Activated CD4-positive, alpha-beta T cell treated with anti-CD3 and anti-CD28 coated beads, Interleukin-2, amount 10 ng/mL, durations not matched to agents 7 days and 5 days (primary cell): ENCODE data around the gene DNAJC7. TPM values are rescaled to one million over a fixed set of nuclear protein-coding genes. Genes with fewer than 3 reads are reported as not detected.

ENCODE experiments used
- CTCF ChIA-PET: fragments of 350-600 bp; sonication (Branson Sonifier 250); formaldehyde crosslinking; loops from one replicate; lab custom pipeline; 2021; ENCODE audit warnings: antibody characterized with exemption; lab: Charles Lee
- POLR2A ChIA-PET: fragments of 350-600 bp; sonication (Branson Sonifier 250); formaldehyde crosslinking; loops from one replicate; lab custom pipeline; 2021; ENCODE audit warnings: antibody characterized with exemption; lab: Charles Lee
- DNase-seq: peaks from one replicate; pipeline ENCODE4 v3.0.0-alpha.2; 2020
- H3K27ac Mint-ChIP-seq: one replicate; pipeline ENCODE4 v1.8.0; 2021; ENCODE audit warnings: mild to moderate bottlenecking, moderate library complexity, mixed read lengths
- H3K27me3 Mint-ChIP-seq: one replicate; pipeline ENCODE4 v1.8.0; 2021; ENCODE audit warnings: mixed read lengths
- H3K36me3 Mint-ChIP-seq: one replicate; pipeline ENCODE4 v1.8.0; 2021; ENCODE audit warnings: low read depth, mixed read lengths
- H3K4me1 Mint-ChIP-seq: one replicate; pipeline ENCODE4 v1.8.0; 2021; ENCODE audit warnings: mixed read lengths
- H3K4me3 Mint-ChIP-seq: one replicate; pipeline ENCODE4 v1.8.0; 2021; ENCODE audit warnings: mild to moderate bottlenecking, moderate library complexity, mixed read lengths
- H3K9me3 Mint-ChIP-seq: one replicate; pipeline ENCODE4 v1.8.0; 2021; ENCODE audit warnings: mixed read lengths
- total RNA-seq, 2 experiments: library from RNA; stranded (reverse); gene quantifications; one replicate each; pipeline ENCODE4 v1.2.3, GENCODE V29; 2021

DNAJC7 gene
- total RNA-seq, 2 experiments from 2014 or later, result 93.3 to 94.8 TPM

DNA sequence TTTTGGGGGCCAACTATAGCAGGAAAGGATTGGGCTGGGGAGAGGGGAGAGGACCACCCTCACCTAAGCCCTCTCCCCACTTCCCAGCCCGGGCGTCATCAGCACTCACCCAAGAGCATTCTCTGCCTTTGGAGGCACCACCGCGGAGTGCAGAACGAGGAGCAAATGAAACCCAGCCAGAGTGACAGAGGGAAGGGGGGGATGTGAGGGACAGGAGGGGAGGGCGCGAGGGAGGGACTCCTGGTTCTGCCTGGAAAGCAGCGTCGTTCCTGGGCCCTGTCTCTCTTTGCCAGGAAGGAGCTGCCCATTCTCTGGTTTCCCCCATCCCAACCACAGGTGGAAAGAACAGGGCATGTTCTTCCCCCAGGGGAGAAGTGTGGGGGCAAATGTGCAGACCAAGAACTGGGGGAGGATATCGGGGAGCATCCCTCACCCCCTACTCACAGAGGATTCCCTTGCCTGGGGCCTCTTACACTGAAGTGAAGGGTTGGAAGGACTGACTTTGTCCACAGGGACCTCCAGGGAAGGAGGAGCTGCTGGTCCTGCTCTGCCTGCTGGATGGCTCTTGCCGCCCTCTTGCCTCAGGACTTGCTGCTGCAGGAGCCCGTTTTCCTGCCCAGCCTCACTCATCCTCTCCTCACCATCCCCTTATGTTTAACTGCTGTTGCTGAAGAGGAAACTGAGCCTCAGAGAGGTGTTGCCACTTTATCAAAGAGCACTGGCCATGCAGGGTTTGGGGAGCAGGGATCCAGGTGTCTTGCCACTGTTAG lies 36.7 kb upstream of the DNAJC7 start:
- ChIA-PET CTCF (interaction anchor here (1.6 kb wide), 1 partner anchor 28 kb away, joined by 7 read pairs; no protein-coding TSS in a partner anchor), POLR2A (no interaction called here)
- Mint-ChIP-seq H3K27ac (no peak overlapping the region), H3K4me1 (peaks cover 10% of the 10 kb centered on the region), H3K36me3 (no peaks in the 10 kb centered on the region), H3K9me3 (no peaks in the 10 kb centered on the region), H3K27me3 (peaks cover 49% of the 10 kb centered on the region), H3K4me3 (no peak overlapping the region)
- DNase-seq, result no peak

DNA sequence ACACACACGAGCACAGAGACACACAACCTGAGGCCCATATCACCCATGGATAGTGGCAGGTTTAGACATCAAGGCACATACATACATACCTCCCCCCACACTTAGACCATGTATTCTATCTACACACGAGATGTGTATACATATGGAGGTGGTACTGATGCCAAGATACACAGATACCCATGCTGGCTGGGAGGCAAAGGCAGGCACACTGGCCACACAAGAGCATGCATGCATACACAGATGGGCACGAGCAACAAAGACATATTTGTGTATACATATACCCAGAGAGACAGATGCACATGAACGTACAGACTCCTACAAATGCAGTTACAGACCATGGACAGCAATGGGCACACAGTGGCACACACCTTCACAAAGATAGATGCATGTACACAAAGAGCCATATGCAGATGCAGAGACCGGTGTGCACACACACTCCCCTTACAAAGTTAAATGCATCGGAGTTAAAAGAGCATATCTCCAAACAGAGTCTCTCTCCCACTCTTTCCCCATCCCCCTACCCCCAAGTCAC lies 35.2 kb upstream of the DNAJC7 start:
- no peak overlapping the region for H3K27ac Mint-ChIP-seq
- DNase-seq, result no peak
- H3K36me3 Mint-ChIP-seq, result no peaks in the 10 kb centered on the region
- ChIA-PET POLR2A (no interaction called here), CTCF (interaction anchor here (1.6 kb wide), 2 partner anchors 11 to 13 kb away, joined by 3 to 4 read pairs; no protein-coding TSS in a partner anchor)
- peaks cover 10% of the 10 kb centered on the region for H3K4me1 Mint-ChIP-seq
- H3K27me3 Mint-ChIP-seq, result peaks cover 58% of the 10 kb centered on the region
- H3K9me3 Mint-ChIP-seq, result no peaks in the 10 kb centered on the region
- no peak overlapping the region for H3K4me3 Mint-ChIP-seq

DNA sequence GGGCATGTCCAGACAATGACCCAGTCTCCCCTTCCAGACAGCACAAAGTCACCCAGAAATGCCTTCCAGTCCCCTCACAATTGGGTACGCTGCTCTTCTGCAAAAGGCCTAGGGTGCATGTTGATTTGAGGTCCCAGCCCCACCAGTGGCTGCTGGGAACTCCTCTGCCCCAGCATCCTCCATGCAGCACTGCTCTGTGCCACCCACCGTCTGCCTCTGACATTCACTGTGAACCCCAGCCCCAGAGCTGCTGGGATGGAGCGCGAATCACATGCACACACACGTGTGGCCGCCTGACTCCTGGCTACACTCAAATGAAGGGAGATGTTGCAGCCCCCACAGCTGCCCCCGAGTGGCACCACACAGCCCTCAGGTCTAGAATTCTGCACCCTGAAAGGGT lies 34.4 kb upstream of the DNAJC7 start:
- POLR2A ChIA-PET, result no interaction called here
- no peaks in the 10 kb centered on the region for H3K36me3 Mint-ChIP-seq
- H3K27ac Mint-ChIP-seq, result no peak overlapping the region
- H3K27me3 Mint-ChIP-seq, result peaks cover 58% of the 10 kb centered on the region
- CTCF ChIA-PET, result interaction anchor here (1.2 to 1.6 kb wide), 3 partner anchors 10 to 12 kb away, joined by 3 to 4 read pairs (median 3); no protein-coding TSS in a partner anchor
- no peak for DNase-seq
- no peak overlapping the region for H3K4me3 Mint-ChIP-seq
- peaks cover 10% of the 10 kb centered on the region for H3K4me1 Mint-ChIP-seq
- H3K9me3 Mint-ChIP-seq, result no peaks in the 10 kb centered on the region

DNA sequence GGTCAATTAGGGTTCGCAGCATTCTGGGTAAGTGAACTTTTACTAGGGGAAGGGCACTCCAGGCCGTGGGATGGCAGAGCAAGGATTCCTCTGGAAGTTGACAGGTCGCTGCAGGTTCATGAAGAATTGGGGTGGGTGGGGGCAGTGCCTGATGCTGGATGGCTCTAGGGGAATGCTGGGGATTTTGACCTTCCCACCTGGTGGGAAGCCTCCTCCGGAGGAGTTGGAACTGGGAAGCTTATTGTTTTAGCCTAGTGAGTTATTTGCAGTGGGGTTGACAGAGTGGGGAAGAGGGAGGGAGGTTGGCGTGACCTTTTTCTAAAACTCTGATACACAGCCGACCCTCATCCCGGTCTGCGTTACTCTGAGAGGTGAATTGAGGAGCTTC lies 33.8 kb upstream of the DNAJC7 start:
- peaks cover 58% of the 10 kb centered on the region for H3K27me3 Mint-ChIP-seq
- ChIA-PET POLR2A (no interaction called here), CTCF (interaction anchor here (1.2 to 1.6 kb wide), 3 partner anchors 10 to 13 kb away, joined by 3 to 4 read pairs (median 3); no protein-coding TSS in a partner anchor)
- no peak for DNase-seq
- no peaks in the 10 kb centered on the region for H3K36me3 Mint-ChIP-seq
- H3K4me1 Mint-ChIP-seq, result peaks cover 10% of the 10 kb centered on the region
- no peaks in the 10 kb centered on the region for H3K9me3 Mint-ChIP-seq
- H3K4me3 Mint-ChIP-seq, result peak overlapping the region; percentile 46
- H3K27ac Mint-ChIP-seq, result no peak overlapping the region

DNA sequence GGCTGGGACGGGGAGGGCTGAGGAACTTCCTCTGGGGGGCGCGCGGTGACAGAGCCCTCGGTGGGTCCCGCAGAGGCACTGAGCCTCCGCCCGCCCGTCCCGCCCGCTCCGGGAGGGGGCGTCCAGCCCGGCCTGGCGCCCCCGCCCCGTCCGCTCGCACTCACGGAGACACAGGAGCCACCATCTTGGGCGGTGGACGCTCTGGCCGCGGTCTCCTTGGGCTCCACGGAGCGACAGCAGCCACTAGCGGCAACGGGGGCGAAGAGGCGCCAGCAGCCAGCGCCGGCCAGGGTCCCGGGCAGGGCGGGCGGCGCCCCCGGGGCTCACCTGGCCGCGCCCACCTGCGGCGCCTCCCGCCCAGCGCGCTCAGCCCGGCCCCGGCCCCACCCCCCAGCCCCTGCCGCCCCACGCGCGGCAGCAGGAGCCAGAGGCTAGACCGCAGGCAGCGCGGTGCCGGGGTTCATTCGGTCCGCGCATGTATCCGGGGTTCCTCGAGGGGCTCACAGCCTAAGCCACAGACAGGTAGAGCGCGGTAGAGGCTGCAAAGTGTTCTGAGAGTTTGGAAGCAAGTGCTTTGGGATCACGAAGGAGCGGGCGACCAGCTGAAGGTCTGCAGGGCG lies 33.3 kb upstream of the DNAJC7 start, which contains the start of gene C17orf113:
Gene C17orf113, minus strand, starts transcription at position 209 of the 620 bp plus-strand sequence. CDS start 7,225 bp downstream, outside the sequence.
- Mint-ChIP-seq H3K27ac (no peak within 1 kb of the TSS), H3K4me1 (peaks cover 10% of the 10 kb centered on the region), H3K27me3 (peaks cover 58% of the 10 kb centered on the region), H3K36me3 (no peaks in the 10 kb centered on the region), H3K9me3 (no peaks in the 10 kb centered on the region), H3K4me3 (peak within 1 kb of the TSS; percentile 53)
- CTCF ChIA-PET, result interaction anchor here (1.2 to 1.6 kb wide), 3 partner anchors 9 to 13 kb away, joined by 3 to 4 read pairs (median 3); no protein-coding TSS in a partner anchor
- POLR2A ChIA-PET, result no interaction called here
- peak; percentile 24 for DNase-seq

DNA sequence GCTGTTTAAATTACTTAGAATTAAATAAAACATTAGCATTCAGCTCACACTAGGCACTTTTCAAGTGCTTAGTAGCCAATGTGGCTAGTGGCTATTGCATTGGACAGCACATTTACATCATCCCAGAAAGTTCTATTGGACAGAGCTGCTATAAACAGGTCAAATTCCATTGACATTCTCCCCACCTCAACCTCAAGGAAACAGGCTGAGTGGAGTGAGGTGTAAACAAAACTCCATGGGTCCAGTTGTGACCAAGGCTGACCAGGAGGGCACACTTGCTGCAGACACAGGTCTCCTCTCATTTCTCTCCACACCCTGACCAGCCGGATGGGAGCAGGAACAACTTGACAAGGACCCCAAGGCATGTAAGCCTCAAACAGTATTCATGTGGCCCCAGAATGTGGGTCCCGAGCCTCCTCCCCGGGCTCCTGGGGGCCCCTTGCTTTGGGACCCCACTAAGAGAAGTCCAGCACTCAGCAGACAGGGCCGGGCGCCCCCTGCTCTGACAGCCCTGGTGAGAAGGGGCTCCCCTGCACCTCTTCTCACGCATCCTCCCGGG lies 32.7 kb upstream of the DNAJC7 start:
- Mint-ChIP-seq H3K4me3 (peak overlapping the region; percentile 53), H3K27ac (no peak overlapping the region), H3K9me3 (no peaks in the 10 kb centered on the region), H3K36me3 (no peaks in the 10 kb centered on the region), H3K4me1 (peaks cover 10% of the 10 kb centered on the region), H3K27me3 (peaks cover 56% of the 10 kb centered on the region)
- CTCF ChIA-PET, result interaction anchor here (1.1 kb wide), 1 partner anchor 18 kb away, joined by 3 read pairs; no protein-coding TSS in a partner anchor
- no peak for DNase-seq
- POLR2A ChIA-PET, result interaction anchor here (0.6 kb wide), 1 partner anchor 87 kb away, joined by 3 read pairs; no protein-coding TSS in a partner anchor

DNA sequence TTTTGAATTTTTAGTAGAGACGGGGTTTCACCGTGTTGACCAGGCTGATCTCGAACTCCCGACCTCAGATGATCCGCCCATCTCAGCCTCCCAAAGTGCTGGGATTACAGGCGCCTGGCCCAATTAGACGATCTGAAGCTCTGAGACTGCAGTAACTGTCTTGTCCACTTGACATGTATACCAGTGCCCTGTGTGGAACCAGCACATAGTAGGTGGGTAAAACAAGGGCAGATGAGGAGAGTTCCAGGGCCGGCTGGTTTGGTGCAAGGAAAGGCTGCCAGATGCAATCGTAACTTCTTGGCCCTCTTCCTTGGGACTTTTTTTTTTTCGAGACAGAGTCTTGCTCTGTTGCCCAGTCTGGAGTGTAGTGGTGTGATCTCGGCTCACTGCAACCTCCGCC lies 30.1 kb upstream of the DNAJC7 start:
- Mint-ChIP-seq H3K36me3 (no peaks in the 10 kb centered on the region), H3K27ac (no peak overlapping the region), H3K9me3 (no peaks in the 10 kb centered on the region), H3K4me3 (no peak overlapping the region), H3K4me1 (peaks cover 10% of the 10 kb centered on the region), H3K27me3 (peaks cover 36% of the 10 kb centered on the region)
- ChIA-PET CTCF (no interaction called here), POLR2A (no interaction called here)
- DNase-seq, result no peak

DNA sequence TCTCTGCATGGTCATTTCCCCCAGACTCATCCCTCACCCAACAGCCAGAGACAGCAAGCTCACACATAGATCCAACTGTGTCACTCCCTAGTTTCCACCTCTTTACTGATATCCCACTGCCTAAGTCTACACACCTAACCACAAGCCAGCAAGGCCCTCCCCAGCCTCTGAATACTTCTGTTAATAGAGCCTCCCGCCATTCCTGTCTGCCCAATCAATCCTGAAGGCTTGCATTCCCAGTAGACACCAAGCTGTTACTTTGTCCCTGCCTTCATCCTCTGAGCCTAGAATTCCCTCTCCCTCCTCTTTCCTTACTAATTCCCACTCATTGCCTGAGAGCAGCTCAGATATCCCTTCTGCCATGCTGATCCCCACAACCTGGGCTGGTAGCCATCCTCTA lies 28.5 kb upstream of the DNAJC7 start:
- no peaks in the 10 kb centered on the region for H3K36me3 Mint-ChIP-seq
- H3K27ac Mint-ChIP-seq, result no peak overlapping the region
- CTCF ChIA-PET, result interaction anchor here (1.0 to 1.2 kb wide), 3 partner anchors 11 to 73 kb away, joined by 3 to 4 read pairs (median 3); partner anchors contain the start of gene NKIRAS2
- H3K9me3 Mint-ChIP-seq, result no peaks in the 10 kb centered on the region
- no peak overlapping the region for H3K4me3 Mint-ChIP-seq
- peaks cover 20% of the 10 kb centered on the region for H3K27me3 Mint-ChIP-seq
- H3K4me1 Mint-ChIP-seq, result peaks cover 6% of the 10 kb centered on the region
- no peak for DNase-seq
- POLR2A ChIA-PET, result no interaction called here

DNA sequence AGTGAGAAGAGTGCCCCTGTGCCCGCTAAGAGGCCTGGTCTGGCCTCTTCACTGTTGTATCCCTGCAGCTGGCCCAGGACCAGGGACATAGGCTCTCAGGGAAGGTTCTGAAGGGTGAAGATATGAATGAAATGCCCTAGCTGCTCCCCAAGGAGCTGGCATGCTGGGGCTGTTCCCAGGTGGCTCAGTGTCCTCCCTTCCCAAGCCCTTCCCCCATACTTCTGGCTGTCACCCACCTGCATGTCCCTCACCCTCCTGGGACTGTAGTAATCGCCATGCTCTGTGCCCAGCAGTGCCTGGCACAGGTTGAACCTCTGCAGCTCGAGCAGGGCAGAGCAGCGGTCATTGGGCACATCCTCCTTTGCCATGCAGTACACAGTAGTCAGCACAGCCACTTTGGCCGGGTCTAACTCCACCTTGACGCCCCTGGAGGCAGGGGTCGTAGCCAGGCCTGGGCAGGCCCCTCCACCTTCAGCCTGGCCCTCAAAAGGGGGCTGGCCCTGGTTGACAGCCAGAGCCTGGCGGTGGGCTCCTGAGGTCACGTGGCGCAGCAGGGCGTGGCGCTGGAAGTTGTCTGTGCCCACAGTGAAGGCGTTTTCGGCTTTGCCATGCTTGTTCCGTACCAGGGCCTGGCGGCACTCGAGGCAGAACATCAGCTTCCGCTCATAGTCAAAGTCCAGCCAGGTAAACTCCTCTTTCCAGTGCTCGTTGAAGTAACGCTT lies 25.5 kb upstream of the DNAJC7 start:
- POLR2A ChIA-PET, result no interaction called here

DNA sequence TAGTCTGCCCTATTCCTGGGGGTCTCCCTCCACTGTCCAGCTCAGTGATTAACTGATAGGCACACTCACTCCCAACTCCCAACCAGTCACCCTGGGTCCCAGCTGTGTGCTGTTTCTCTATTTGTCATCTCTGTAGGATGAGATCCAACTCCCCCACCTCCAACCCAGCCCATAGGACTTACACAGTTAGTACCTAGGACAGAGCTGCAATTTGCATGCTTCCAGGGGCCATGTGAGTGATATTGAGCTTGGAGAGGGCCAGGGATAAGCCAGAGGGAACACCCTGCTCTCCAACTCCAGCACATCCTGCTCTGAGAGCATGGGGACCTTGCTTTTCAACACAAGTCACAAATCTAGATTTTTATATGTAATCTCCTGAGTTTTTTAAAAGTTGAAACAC lies 24.4 kb upstream of the DNAJC7 start:
- H3K27ac Mint-ChIP-seq, result no peak overlapping the region
- POLR2A ChIA-PET, result no interaction called here
- CTCF ChIA-PET, result interaction anchor here (0.9 to 1.8 kb wide), 4 partner anchors 10 to 59 kb away, joined by 3 to 4 read pairs (median 4); no protein-coding TSS in a partner anchor
- no peaks in the 10 kb centered on the region for H3K4me1 Mint-ChIP-seq
- peaks cover 13% of the 10 kb centered on the region for H3K27me3 Mint-ChIP-seq
- H3K9me3 Mint-ChIP-seq, result no peaks in the 10 kb centered on the region
- H3K36me3 Mint-ChIP-seq, result no peaks in the 10 kb centered on the region
- no peak overlapping the region for H3K4me3 Mint-ChIP-seq
- DNase-seq, result no peak

More for the DNA sequence above, 25.5 kb upstream of the DNAJC7 start:
- Mint-ChIP-seq H3K27ac (no peak overlapping the region), H3K9me3 (no peaks in the 10 kb centered on the region), H3K4me3 (no peak overlapping the region), H3K4me1 (no peaks in the 10 kb centered on the region), H3K27me3 (peaks cover 8% of the 10 kb centered on the region), H3K36me3 (no peaks in the 10 kb centered on the region)
- no peak for DNase-seq
- CTCF ChIA-PET, result interaction anchor here (1.5 kb wide), 1 partner anchor 23 kb away, joined by 4 read pairs; no protein-coding TSS in a partner anchor

DNA sequence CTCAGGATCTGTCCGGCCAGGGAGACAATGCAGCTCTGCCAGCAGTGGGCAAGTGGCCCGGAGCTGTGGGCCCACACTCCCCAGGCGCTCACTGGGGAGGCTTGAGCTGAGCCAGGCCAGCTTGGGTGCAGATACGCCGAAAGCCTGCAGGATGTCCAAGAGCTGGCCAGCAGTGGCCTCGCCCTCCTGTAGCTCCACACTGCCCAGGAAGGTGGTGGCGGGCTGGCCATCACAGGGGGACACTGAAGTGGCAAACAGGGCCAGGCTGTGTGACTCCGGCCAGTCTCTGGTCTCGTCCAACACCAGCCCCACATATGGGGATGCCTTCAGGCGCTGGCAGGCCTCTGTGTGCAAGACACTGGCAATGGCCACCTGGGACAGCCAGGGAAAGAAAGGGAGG lies 23.6 kb upstream of the DNAJC7 start:
- Mint-ChIP-seq H3K36me3 (no peaks in the 10 kb centered on the region), H3K9me3 (no peaks in the 10 kb centered on the region), H3K4me1 (no peaks in the 10 kb centered on the region), H3K4me3 (no peak overlapping the region), H3K27ac (no peak overlapping the region), H3K27me3 (peaks cover 13% of the 10 kb centered on the region)
- ChIA-PET CTCF (interaction anchor here (1.4 to 1.8 kb wide), 3 partner anchors 11 to 60 kb away, joined by 3 to 5 read pairs (median 4); no protein-coding TSS in a partner anchor), POLR2A (no interaction called here)
- no peak for DNase-seq
